HepG2 (cell line): ENCODE measurements around the gene QRICH2. TPM values are rescaled to one million over a fixed set of nuclear protein-coding genes. Genes with fewer than 3 reads are reported as not detected.

Source experiments
- CSRNP2 ChIP-seq: sonication (generic); formaldehyde crosslinking; conservative IDR thresholded peaks from 2 replicates; pipeline ENCODE4 v1.8.0; 2022; ENCODE audit warnings: low read depth, missing genetic modification reagents
- EZH2 ChIP-seq: conservative IDR thresholded peaks from 2 replicates; pipeline ENCODE4 v1.6.1; 2012; ENCODE audit warnings: mild to moderate bottlenecking, low read depth, low read length, moderate library complexity
- FOSL1 ChIP-seq: sonication (generic); formaldehyde crosslinking; IDR thresholded peaks from 2 replicates; pipeline ENCODE4 v1.9.0; 2021; ENCODE audit warnings: missing genetic modification reagents, borderline replicate concordance
- HNF1B ChIP-seq: sonication (generic); formaldehyde crosslinking; IDR thresholded peaks from 2 replicates; pipeline ENCODE4 v1.5.1; 2020; ENCODE audit warnings: mild to moderate bottlenecking, moderate library complexity, missing genetic modification reagents
- ZFP36L1 ChIP-seq: sonication (generic); formaldehyde crosslinking; IDR thresholded peaks from 2 replicates; pipeline ENCODE4 v1.8.0; 2022; ENCODE audit warnings: mild to moderate bottlenecking, missing genetic modification reagents, moderate library complexity
- ZNF350 ChIP-seq: sonication (generic); formaldehyde crosslinking; IDR thresholded peaks from 2 replicates; pipeline ENCODE4 v1.4.0; 2020; ENCODE audit warnings: mild to moderate bottlenecking, low read depth, missing genetic modification reagents, borderline replicate concordance
- ZNF577 ChIP-seq: sonication (generic); formaldehyde crosslinking; IDR thresholded peaks from 2 replicates; pipeline ENCODE4 v1.4.0; 2020; ENCODE audit warnings: mild to moderate bottlenecking, low read depth, missing genetic modification reagents, borderline replicate concordance
- ZNF644 ChIP-seq: IDR thresholded peaks from 2 replicates; pipeline ENCODE4 v1.6.1; 2016; ENCODE audit warnings: low read depth
- polyA plus RNA-seq, 8 experiments: library from polyadenylated mRNA; depleted of rRNA in 3 of 8; stranded (reverse) in 7 of 8; unstranded in 1 of 8; fragments of >200 nt; fragmentation: Illumina TruSeq in 4 of 8; extraction: Trizol in 4 of 8; gene quantifications; 2 replicates each; pipeline versions ENCODE4 v1.2.1 to v1.2.3, GENCODE V29; 2011 to 2016; ENCODE audit warnings: low read depth in 4 of 8, missing spikeins in 1 of 8, mixed read lengths in 1 of 8; ENCODE audit not compliant: insufficient read depth in 1 of 8
- total RNA-seq, 5 experiments: library from RNA; depleted of rRNA; stranded (reverse); fragments of >200 nt; fragmentation: Illumina TruSeq; extraction: Trizol; gene quantifications; 2 replicates each; pipeline ENCODE4 v1.2.3, GENCODE V29; 2016; ENCODE audit warnings: low read depth in 1 of 5
- TF ChIP-seq, protein P1 (sequence below): sonication (generic); formaldehyde crosslinking; IDR thresholded peaks from 2 replicates; pipeline ENCODE4 v1.5.0; 2020; ENCODE audit warnings: missing genetic modification reagents
- TF ChIP-seq, protein P2 (sequence below): IDR thresholded peaks from 2 replicates; pipeline ENCODE4 v1.6.1; 2018; ENCODE audit warnings: missing genetic modification reagents
- TF ChIP-seq, protein P3 (sequence below): sonication (generic); formaldehyde crosslinking; IDR thresholded peaks from 2 replicates; pipeline ENCODE4 v1.5.0; 2020; ENCODE audit warnings: mild to moderate bottlenecking, missing genetic modification reagents, borderline replicate concordance
- TF ChIP-seq, protein P4 (sequence below): sonication (generic); formaldehyde crosslinking; IDR thresholded peaks from 2 replicates; pipeline ENCODE4 v1.8.0; 2022; ENCODE audit warnings: missing genetic modification reagents, mild to moderate bottlenecking, borderline replicate concordance

The QRICH2 gene
- total and polyA plus RNA-seq, 2 of the 13 experiments (the other 11 are each of a cell fraction or from before 2014, with no cell fraction given) = 3.7 to 5.7 TPM

GRCh38 chr17:76246080-76247066 lies 61.7 kb downstream of the QRICH2 start (continued):
- no peak for TF ChIP-seq ZNF350 (CRISPR knock-in tag)
- TF ChIP-seq, protein P1, sequence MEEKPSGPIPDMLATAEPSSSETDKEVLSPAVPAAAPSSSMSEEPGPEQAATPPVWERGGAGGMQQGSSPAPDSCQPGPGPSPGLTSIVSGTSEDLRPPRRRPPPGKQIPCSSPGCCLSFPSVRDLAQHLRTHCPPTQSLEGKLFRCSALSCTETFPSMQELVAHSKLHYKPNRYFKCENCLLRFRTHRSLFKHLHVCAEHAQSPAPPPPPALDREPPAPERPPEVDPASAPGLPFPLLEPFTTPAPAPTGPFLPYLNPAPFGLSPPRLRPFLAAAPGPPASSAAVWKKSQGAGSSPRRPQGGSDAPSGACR (CRISPR knock-in tag) = no peak
- TF ChIP-seq ZNF644 (CRISPR knock-in tag) = no peak
- no peak for TF ChIP-seq FOSL1 (CRISPR knock-in tag)
- no peak for TF ChIP-seq ZFP36L1 (CRISPR knock-in tag)
- TF ChIP-seq, protein P2, sequence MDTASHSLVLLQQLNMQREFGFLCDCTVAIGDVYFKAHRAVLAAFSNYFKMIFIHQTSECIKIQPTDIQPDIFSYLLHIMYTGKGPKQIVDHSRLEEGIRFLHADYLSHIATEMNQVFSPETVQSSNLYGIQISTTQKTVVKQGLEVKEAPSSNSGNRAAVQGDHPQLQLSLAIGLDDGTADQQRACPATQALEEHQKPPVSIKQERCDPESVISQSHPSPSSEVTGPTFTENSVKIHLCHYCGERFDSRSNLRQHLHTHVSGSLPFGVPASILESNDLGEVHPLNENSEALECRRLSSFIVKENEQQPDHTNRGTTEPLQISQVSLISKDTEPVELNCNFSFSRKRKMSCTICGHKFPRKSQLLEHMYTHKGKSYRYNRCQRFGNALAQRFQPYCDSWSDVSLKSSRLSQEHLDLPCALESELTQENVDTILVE = no peak
- TF ChIP-seq, protein P3, sequence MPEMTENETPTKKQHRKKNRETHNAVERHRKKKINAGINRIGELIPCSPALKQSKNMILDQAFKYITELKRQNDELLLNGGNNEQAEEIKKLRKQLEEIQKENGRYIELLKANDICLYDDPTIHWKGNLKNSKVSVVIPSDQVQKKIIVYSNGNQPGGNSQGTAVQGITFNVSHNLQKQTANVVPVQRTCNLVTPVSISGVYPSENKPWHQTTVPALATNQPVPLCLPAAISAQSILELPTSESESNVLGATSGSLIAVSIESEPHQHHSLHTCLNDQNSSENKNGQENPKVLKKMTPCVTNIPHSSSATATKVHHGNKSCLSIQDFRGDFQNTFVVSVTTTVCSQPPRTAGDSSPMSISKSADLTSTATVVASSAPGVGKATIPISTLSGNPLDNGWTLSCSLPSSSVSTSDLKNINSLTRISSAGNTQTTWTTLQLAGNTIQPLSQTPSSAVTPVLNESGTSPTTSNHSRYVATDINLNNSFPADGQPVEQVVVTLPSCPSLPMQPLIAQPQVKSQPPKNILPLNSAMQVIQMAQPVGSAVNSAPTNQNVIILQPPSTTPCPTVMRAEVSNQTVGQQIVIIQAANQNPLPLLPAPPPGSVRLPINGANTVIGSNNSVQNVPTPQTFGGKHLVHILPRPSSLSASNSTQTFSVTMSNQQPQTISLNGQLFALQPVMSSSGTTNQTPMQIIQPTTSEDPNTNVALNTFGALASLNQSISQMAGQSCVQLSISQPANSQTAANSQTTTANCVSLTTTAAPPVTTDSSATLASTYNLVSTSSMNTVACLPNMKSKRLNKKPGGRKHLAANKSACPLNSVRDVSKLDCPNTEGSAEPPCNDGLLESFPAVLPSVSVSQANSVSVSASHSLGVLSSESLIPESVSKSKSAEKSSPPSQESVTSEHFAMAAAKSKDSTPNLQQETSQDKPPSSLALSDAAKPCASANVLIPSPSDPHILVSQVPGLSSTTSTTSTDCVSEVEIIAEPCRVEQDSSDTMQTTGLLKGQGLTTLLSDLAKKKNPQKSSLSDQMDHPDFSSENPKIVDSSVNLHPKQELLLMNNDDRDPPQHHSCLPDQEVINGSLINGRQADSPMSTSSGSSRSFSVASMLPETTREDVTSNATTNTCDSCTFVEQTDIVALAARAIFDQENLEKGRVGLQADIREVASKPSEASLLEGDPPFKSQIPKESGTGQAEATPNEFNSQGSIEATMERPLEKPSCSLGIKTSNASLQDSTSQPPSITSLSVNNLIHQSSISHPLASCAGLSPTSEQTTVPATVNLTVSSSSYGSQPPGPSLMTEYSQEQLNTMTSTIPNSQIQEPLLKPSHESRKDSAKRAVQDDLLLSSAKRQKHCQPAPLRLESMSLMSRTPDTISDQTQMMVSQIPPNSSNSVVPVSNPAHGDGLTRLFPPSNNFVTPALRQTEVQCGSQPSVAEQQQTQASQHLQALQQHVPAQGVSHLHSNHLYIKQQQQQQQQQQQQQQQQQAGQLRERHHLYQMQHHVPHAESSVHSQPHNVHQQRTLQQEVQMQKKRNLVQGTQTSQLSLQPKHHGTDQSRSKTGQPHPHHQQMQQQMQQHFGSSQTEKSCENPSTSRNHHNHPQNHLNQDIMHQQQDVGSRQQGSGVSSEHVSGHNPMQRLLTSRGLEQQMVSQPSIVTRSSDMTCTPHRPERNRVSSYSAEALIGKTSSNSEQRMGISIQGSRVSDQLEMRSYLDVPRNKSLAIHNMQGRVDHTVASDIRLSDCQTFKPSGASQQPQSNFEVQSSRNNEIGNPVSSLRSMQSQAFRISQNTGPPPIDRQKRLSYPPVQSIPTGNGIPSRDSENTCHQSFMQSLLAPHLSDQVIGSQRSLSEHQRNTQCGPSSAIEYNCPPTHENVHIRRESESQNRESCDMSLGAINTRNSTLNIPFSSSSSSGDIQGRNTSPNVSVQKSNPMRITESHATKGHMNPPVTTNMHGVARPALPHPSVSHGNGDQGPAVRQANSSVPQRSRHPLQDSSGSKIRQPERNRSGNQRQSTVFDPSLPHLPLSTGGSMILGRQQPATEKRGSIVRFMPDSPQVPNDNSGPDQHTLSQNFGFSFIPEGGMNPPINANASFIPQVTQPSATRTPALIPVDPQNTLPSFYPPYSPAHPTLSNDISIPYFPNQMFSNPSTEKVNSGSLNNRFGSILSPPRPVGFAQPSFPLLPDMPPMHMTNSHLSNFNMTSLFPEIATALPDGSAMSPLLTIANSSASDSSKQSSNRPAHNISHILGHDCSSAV (CRISPR knock-in tag) = no peak
- TF ChIP-seq ZNF577 = no peak
- TF ChIP-seq, protein P4, sequence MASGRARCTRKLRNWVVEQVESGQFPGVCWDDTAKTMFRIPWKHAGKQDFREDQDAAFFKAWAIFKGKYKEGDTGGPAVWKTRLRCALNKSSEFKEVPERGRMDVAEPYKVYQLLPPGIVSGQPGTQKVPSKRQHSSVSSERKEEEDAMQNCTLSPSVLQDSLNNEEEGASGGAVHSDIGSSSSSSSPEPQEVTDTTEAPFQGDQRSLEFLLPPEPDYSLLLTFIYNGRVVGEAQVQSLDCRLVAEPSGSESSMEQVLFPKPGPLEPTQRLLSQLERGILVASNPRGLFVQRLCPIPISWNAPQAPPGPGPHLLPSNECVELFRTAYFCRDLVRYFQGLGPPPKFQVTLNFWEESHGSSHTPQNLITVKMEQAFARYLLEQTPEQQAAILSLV (CRISPR knock-in tag) = no peak
- TF ChIP-seq EZH2 = no peak
- TF ChIP-seq HNF1B (CRISPR knock-in tag) = no peak
- TF ChIP-seq CSRNP2 (CRISPR knock-in tag) = no peak
